PC-9 (cell line): ENCODE results near the gene TGM1. TPM values are rescaled to one million over a fixed set of nuclear protein-coding genes. Genes with fewer than 3 reads are reported as not detected.

Experiments
- BruUV-seq: library from RNA; stranded (reverse); fragments of 400-500 nt; replicated peaks from 2 replicates; lab custom pipeline; 2021; lab: Mats Ljungman, UMichigan
- CTCF ChIA-PET: fragments of 300-600 bp; sonication (Branson Sonifier 250); formaldehyde crosslinking; loops from one replicate; lab custom pipeline; 2022; ENCODE audit warnings: antibody characterized with exemption; lab: Charles Lee
- POLR2A ChIA-PET: fragments of 300-600 bp; sonication (Branson Sonifier 250); formaldehyde crosslinking; loops from one replicate; lab custom pipeline; 2022; ENCODE audit warnings: antibody characterized with exemption; ENCODE audit not compliant: unreplicated experiment; lab: Charles Lee
- DNase-seq, 2 experiments: peaks; one replicate each; pipeline versions ENCODE4 v3.0.0 to v3.0.0-alpha.2; 2015 to 2022; ENCODE audit warnings: mixed read lengths in 1 of 2
- H2AFZ ChIP-seq: fragments of 200-600 bp; sonication (generic); 2 replicates; pipeline ENCODE4 v1.8.1; 2017; ENCODE audit warnings: antibody characterized with exemption
- H3F3A ChIP-seq: fragments of 200-600 bp; sonication (generic); 2 replicates; pipeline ENCODE4 v1.8.1; 2017; ENCODE audit warnings: antibody characterized with exemption, mild to moderate bottlenecking, low read depth; ENCODE audit not compliant: insufficient read depth
- H3K27ac ChIP-seq: fragments of 200-600 bp; sonication (generic); 2 replicates; pipeline ENCODE4 v1.6.1; 2016; ENCODE audit warnings: mixed run types
- H3K27me3 ChIP-seq: fragments of 200-600 bp; sonication (generic); 2 replicates; pipeline ENCODE4 v1.6.1; 2016; ENCODE audit warnings: low read depth, mixed run types; ENCODE audit not compliant: insufficient read depth
- H3K36me3 ChIP-seq: fragments of 200-600 bp; sonication (generic); 2 replicates; pipeline ENCODE4 v1.6.1; 2016; ENCODE audit warnings: low read depth, mixed run types
- H3K4me1 ChIP-seq: fragments of 200-600 bp; sonication (generic); replicated peaks from 2 replicates; pipeline ENCODE4 v1.6.1; 2016; ENCODE audit warnings: mixed run types; ENCODE audit not compliant: insufficient read depth
- H3K4me2 ChIP-seq: fragments of 200-600 bp; sonication (generic); 2 replicates; pipeline ENCODE4 v1.6.1; 2017; ENCODE audit warnings: mixed run types
- H3K4me3 ChIP-seq: fragments of 200-600 bp; sonication (generic); 2 replicates; pipeline ENCODE4 v1.6.1; 2016; ENCODE audit warnings: mixed run types
- H3K79me2 ChIP-seq: fragments of 200-600 bp; sonication (generic); 2 replicates; pipeline ENCODE4 v1.6.1; 2017; ENCODE audit warnings: low read depth, mixed run types
- H3K9me2 ChIP-seq: fragments of 200-600 bp; sonication (generic); 2 replicates; pipeline ENCODE4 v1.8.1; 2017; ENCODE audit warnings: mild to moderate bottlenecking; ENCODE audit not compliant: insufficient read depth
- H3K9me3 ChIP-seq: fragments of 200-600 bp; sonication (generic); 2 replicates; pipeline ENCODE4 v1.8.1; 2016; ENCODE audit warnings: low read depth; ENCODE audit not compliant: insufficient read depth
- H4K20me1 ChIP-seq: fragments of 200-600 bp; sonication (generic); 2 replicates; pipeline ENCODE4 v1.8.1; 2017; ENCODE audit not compliant: insufficient read depth
- CTCF ChIP-seq: fragments of 200-600 bp; sonication (generic); conservative IDR thresholded peaks from 2 replicates; pipeline ENCODE4 v1.6.1; 2017; ENCODE audit warnings: mixed run types, antibody characterized with exemption, mild to moderate bottlenecking, moderate library complexity
- EZH2 ChIP-seq: fragments of 200-600 bp; sonication (generic); IDR thresholded peaks from 2 replicates; pipeline ENCODE4 v1.8.0; 2017; ENCODE audit warnings: antibody characterized with exemption, low read depth
- intact Hi-C: fragments of 100-400 bp; cut with micrococcal nuclease; formaldehyde crosslinking; loops from one replicate; pipeline ENCODE4 v1.10.0; 2022; ENCODE audit not compliant: unreplicated experiment
- total RNA-seq: library from RNA; stranded (reverse); gene quantifications from 2 replicates; pipeline ENCODE4 v1.2.3, GENCODE V29; 2021

TGM1 gene
- total RNA-seq, 1 experiment from 2014 or later: 7.2 TPM

- Histone ChIP-seq H4K20me1 (no peaks in the 10 kb centered on the region), H3K4me3 (peak overlapping the region; percentile 75), H3K9me2 (no peaks in the 10 kb centered on the region), H3K9me3 (no peaks in the 10 kb centered on the region), H3K4me2 (peak overlapping the region; percentile 91), H3K27me3 (no peaks in the 10 kb centered on the region), H3K4me1 (peaks cover 10% of the 10 kb centered on the region; the same call in 1 of the 2 replicates), H3K79me2 (peaks cover 13% of the 10 kb centered on the region), H3K36me3 (no peaks in the 10 kb centered on the region), H2AFZ (peak overlapping the region; percentile 90; the same call in 1 of the 2 replicates), H3K27ac (peak overlapping the region; percentile 88), H3F3A (peaks cover 14% of the 10 kb centered on the region; the same call in 1 of the 2 replicates)
- intact Hi-C loops: loop anchor here (1.0 to 2.0 kb wide), 3 partner anchors 19 to 67 kb away; partner anchors contain the start of genes IRF9, PSME2, RNF31 and TM9SF1
- ChIA-PET CTCF (interaction anchor here (0.7 kb wide), 1 partner anchor 100 kb away, joined by 3 read pairs; the partner anchor contains the start of gene DCAF11), POLR2A (interaction anchor here (0.6 to 0.8 kb wide), 3 partner anchors 54 to 99 kb away, joined by 3 to 4 read pairs (median 3); partner anchors contain the start of genes DCAF11, NOP9 and NRL)
- DNase-seq: no peak
- no TSS peak for BruUV-seq
- TF ChIP-seq EZH2 (no peak), CTCF (no peak)
Observed at GRCh38 chr14:24213866-24214662, 48.9 kb downstream of the TGM1 start.

- H3K4me2 ChIP-seq: peak within 1 kb of the TSS; percentile 91
- peak within 1 kb of the TSS; percentile 88 for H3K27ac ChIP-seq
- H3K9me3 ChIP-seq: no peaks in the 10 kb centered on the region
- H3K9me2 ChIP-seq: no peaks in the 10 kb centered on the region
- H3K36me3 ChIP-seq: no peaks in the 10 kb centered on the region
- peaks cover 10% of the 10 kb centered on the region; the same call in 1 of the 2 replicates for H3K4me1 ChIP-seq
- intact Hi-C loops: loop anchor here (1.0 to 2.0 kb wide), 3 partner anchors 18 to 66 kb away; partner anchors contain the start of genes IRF9, PSME2, RNF31 and TM9SF1
- CTCF ChIA-PET: interaction anchor here (0.7 kb wide), 1 partner anchor 99 kb away, joined by 3 read pairs; the partner anchor contains the start of gene DCAF11
- peaks cover 14% of the 10 kb centered on the region; the same call in 1 of the 2 replicates for H3F3A ChIP-seq
- H3K27me3 ChIP-seq: no peaks in the 10 kb centered on the region
- peak within 1 kb of the TSS; percentile 75 for H3K4me3 ChIP-seq
- peak within 1 kb of the TSS; percentile 90 for H2AFZ ChIP-seq
- TF ChIP-seq CTCF (no peak), EZH2 (no peak)
- DNase-seq: peak; percentile 89 to 91
- H4K20me1 ChIP-seq: no peaks in the 10 kb centered on the region
- POLR2A ChIA-PET: interaction anchor here (0.6 to 0.8 kb wide), 5 partner anchors 18 to 98 kb away, joined by 3 to 4 read pairs (median 3); partner anchors contain the start of genes DCAF11, NOP9, NRL and RABGGTA
- TSS peak; percentile 70 for BruUV-seq
- H3K79me2 ChIP-seq: peaks cover 13% of the 10 kb centered on the region
Observed at GRCh38 chr14:24212924-24213865, 49.8 kb downstream of the TGM1 start, which contains the start of gene CHMP4A. Gene CHMP4A (minus strand): TSS chr14:24213488. CDS start chr14:24213439, 49 bp downstream.
